GM19099 (cell line): ENCODE measurements around the gene ADK.

ENCODE experiments used
- POLR2A ChIP-seq: IDR thresholded peaks from 3 replicates; pipeline ENCODE4 v1.6.1; 2011; ENCODE audit warnings: low read depth; ENCODE audit not compliant: insufficient read length; ENCODE audit errors: extremely low read depth

The ADK gene

DNA sequence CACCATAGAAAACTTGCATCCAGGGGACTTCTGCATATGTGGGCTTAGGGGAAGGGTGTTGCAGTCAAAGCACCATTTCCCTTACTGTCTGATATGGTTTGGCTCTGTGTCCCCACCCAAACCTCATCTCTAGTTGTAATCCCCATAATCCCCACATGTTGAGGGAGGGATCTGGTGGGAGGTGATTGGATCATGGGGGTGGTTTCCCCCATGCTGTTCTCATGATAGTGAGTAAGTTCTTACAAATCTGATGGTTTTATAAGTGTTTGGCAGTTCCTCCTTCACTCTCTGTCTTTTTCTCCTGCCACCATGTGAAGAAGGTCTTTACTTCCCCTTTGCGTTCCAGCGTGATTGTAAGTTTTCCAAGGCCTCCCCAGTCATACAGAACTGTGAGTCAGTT, 177.4 kb downstream of the ADK start:
- no peak for TF ChIP-seq POLR2A

DNA sequence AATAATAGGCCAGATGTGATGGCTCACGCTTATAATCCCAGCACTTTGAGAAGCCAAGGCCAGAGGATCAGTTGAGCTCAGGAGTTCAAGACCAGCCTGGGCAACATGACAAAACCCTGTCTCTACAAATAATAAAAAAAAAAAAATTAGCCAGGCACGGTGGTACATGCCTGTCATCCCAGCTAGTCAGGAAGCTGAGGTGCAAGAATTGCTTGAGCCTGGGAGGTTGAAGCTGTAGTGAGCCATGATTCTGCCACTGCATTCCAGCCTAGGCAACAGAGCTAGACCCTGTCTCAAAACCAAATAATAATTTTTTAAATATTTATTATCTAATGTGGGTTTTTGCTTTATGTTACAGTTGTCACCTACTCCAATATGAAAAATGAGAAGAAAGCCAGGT, 178.9 kb downstream of the ADK start:
- TF ChIP-seq POLR2A = no peak

GRCh38 chr10:74330646-74331045, 179.6 kb downstream of the ADK start:
- TF ChIP-seq POLR2A = no peak

DNA sequence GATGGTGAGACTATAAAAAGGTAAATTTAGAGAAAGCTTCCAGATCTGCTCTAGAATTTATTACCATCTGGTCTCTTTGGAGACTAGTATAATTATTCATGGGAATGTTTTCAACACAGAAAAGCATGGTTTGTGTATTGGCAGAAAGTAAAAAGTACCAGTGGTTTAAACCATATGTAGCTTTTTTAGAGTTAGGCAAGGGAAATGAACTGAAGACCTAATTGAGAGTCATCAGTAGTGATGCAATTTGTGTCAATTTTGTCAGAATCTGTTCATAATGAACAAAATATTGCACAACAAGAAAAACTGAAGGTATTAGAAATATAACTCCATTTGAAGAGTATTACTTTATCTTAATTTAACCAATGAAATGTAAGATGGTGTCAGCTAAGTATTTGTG, 181.4 kb downstream of the ADK start:
- no peak for TF ChIP-seq POLR2A

GRCh38 chr10:74333174-74333573, 182.2 kb downstream of the ADK start:
- no peak for TF ChIP-seq POLR2A

DNA sequence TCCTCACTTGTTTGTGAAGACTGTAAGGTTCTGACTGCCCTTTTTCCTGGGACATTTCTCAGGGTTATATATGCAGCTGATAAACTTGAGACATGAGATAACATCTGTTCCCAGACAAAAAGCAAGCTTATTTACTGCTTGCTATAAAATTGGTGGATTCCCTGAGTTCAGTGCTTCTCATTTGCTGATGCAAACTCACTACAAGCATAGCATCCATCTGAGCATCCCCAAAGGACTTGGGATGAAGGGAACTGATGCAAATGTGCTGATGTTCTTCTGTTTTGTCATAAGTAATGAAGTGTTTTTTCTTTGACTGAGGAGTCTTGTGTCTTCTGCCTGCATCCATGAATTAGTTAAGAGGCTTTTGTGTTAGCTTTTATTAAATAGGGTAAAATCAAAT, 183.2 kb downstream of the ADK start:
- no peak for TF ChIP-seq POLR2A

DNA sequence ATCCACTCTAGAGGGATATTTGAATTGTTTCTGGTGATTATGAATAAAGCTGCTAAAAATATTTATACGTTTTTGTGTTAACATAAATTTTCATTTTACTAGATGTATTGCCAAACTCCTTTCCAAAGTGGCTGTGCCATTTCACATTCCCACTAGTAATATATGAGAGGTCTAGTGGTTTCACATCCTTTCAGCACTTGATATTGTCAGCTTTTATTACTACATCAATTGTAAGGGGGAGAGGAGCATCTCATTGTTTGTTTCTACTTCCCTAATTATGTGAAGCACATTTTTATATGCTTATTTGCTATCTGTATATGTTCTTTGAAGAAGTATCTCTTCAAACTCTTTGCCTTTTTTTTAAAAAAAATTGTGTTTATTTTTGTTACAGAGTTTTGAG, 184.5 kb downstream of the ADK start:
- TF ChIP-seq POLR2A = no peak

DNA sequence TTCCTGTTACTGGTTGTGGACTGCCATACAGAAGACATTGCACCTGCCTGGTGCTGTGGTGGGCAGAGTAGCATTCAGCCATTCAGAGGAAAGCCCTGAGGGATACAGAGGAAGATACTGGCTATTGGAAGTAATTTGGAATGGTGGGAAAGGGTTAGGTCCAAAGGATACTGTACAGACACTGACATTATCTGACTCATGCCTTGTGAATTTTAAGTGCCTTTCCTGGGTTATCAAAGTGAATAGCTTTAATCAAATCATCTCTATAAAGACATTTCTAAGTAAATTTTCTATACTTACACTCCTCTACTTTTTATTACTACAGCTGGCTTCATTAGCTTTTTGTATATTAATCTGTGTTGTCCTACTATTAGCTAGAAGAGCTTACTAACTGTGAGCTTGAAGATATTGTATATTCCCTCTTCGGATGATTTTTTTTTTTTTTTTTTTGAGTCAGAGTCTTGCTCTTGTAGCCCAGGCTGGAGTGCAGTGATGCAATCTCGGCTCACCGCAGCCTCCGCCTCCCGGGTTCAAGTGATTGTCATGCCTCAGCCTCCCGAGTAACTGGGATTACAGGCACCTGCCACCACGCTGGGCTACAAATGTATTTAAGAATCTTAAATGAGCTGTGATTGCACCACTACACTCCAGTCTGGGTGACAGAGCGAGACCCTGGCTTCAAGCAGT, 186.5 kb downstream of the ADK start:
- TF ChIP-seq POLR2A = no peak

- TF ChIP-seq POLR2A = no peak
Measured at GRCh38 chr10:74342991-74343390, 192.0 kb downstream of the ADK start.

GRCh38 chr10:74343804-74344203, 192.8 kb downstream of the ADK start:
- TF ChIP-seq POLR2A = no peak

GRCh38 chr10:74344306-74344705, 193.3 kb downstream of the ADK start:
- TF ChIP-seq POLR2A = no peak

DNA sequence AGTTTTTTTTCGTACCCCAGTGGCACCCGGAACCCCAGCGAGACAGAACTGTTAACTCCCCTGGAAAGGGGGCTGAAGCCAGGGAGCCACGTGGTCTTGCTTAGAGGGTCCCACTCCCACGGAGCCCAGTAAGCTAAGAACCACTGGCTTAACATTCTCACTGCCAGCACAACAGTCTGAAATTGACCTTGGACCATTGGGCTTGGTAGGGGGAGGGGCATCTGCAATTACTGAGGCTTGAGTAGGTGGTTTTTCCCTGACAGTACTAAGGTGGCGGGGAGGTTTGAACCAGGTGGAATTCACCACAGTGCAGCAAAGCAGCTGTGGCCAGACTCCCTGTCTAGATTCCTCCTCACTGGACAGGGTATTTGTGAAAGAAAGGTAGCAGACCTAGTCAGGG, 196.5 kb downstream of the ADK start:
- no peak for TF ChIP-seq POLR2A

DNA sequence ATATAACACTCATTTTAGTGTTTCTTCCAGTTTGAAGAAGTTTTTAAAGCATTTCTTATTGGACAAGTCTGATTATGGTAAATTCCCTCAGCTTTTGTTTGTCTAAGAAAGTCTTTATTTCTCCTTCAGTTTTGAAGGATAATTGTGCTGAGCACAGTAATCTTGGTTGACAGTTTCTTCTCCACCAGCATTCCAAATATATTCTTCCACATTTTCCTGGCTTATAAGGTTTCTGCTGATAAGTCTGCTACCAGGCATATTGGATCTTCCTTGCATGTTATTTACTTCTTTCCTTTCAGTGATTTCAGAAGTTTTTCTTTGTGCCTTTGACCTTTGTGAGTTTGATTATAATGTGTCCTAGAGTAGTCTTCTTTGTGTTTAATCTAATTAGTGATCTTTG, 210.7 kb downstream of the ADK start:
- TF ChIP-seq POLR2A = no peak

DNA sequence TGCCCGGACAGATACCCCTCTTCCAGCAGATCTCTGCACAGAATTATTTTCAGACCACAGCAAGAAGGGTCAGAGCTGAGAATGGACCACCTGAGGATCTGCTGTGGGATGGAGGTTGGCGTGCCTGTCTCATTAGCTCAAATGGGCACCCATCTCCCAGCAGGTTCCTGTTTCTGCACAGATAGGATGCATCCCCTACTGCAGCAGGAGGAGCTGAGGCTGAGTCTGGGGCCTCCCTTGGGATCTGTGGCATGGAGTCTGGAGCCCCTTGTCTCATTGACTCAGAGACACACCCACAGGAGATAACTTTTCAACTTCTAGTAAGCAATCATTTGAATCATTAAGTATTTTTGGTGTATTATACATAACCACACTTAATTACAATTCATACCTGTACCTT, 212.7 kb downstream of the ADK start:
- TF ChIP-seq POLR2A = no peak

DNA sequence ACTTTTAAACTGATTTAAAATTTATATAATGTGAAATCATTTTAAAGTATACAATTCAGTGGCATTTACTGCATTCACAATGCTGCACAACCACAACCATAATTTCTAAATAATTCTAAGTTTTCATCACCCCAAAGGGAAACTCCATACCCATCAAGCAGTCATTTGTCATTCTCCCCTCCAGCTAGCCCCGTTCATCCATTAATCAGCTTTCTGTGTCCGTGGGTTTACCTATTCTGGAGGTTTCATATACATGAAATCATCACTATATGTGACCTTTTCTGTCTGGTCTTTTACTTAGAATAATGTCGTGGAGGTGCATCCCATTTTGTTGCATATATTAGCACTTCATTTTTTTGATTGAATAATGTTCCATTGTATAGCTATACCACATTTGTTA, 214.1 kb downstream of the ADK start:
- TF ChIP-seq POLR2A = no peak

- no peak for TF ChIP-seq POLR2A
Measured at GRCh38 chr10:74371696-74372095, 220.7 kb downstream of the ADK start.

GRCh38 chr10:74373059-74373458, 222.0 kb downstream of the ADK start:
- no peak for TF ChIP-seq POLR2A
